Measurements from ENCODE around the gene IFNA1.

The IFNA1 gene

GRCh38 chr9:21479152-21479702 lies 39.0 kb downstream of the IFNA1 start:
- ChIA-PET POLR2A (no interaction called here), CTCF (no interaction called here)
- DNase-seq (ENCODE audit: extremely low spot score) = no peak
- TF ChIP-seq CTBP1 (IDR thresholded peaks at IDR 0.05; ENCODE audit: borderline replicate concordance) (no peak), HDGF (IDR thresholded peaks at IDR 0.05; ENCODE audit: borderline replicate concordance) (no peak), FOXK2 (IDR thresholded peaks at IDR 0.05) (no peak), ZNF384 (IDR thresholded peaks at IDR 0.05) (no peak), SP1 (IDR thresholded peaks at IDR 0.05) (no peak), L3MBTL2 (conservative IDR thresholded peaks at IDR 0.05) (no peak), NFRKB (IDR thresholded peaks at IDR 0.05) (no peak), TARDBP (IDR thresholded peaks at IDR 0.05) (no peak), LEF1 (IDR thresholded peaks at IDR 0.05; ENCODE audit: borderline replicate concordance) (no peak), FOXM1 (IDR thresholded peaks at IDR 0.05; ENCODE audit: borderline replicate concordance) (no peak), SUZ12 (IDR thresholded peaks at IDR 0.05) (no peak), ARNT (IDR thresholded peaks at IDR 0.05) (no peak), BHLHE40 (IDR thresholded peaks at IDR 0.05; ENCODE audit: borderline replicate concordance) (no peak), ELF4 (IDR thresholded peaks at IDR 0.05) (no peak)

DNA sequence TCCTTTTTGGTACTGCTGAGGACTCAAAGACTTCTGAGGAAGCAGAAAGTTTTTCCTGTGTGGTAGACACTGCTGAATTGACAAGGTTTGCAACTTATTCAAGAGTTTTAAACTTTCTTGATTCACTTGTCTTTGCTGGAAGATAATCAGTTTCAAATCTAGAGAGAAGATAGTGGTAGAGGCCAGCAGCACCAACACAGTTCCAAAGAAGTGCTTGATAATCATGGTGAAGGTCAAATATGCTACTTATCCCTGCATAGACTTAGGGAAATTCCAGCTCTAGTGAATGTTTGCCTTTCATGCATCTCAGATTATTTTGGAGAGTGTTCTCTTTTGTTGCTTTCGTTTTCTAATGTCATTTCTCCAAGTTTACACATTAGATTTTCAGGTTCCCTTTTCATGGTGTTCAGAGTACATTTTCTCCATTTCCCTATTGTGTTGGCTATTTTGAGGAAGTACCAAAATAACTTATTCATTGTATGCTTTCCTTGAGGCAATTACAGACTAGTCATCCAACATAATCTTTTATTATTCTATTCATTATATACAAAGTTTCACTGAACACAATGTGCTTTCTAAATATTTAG lies 41.3 kb downstream of the IFNA1 start:
- no peak for DNase-seq (ENCODE audit: extremely low spot score)
- no peak for TF ChIP-seq ARNT (IDR thresholded peaks at IDR 0.05)
- TF ChIP-seq BHLHE40 (IDR thresholded peaks at IDR 0.05; ENCODE audit: borderline replicate concordance) = no peak
- TF ChIP-seq CTBP1 (IDR thresholded peaks at IDR 0.05; ENCODE audit: borderline replicate concordance) = no peak
- no peak for TF ChIP-seq NFRKB (IDR thresholded peaks at IDR 0.05)
- no peak for TF ChIP-seq ZNF384 (IDR thresholded peaks at IDR 0.05)
- no peak for TF ChIP-seq L3MBTL2 (conservative IDR thresholded peaks at IDR 0.05)
- TF ChIP-seq, protein P1, sequence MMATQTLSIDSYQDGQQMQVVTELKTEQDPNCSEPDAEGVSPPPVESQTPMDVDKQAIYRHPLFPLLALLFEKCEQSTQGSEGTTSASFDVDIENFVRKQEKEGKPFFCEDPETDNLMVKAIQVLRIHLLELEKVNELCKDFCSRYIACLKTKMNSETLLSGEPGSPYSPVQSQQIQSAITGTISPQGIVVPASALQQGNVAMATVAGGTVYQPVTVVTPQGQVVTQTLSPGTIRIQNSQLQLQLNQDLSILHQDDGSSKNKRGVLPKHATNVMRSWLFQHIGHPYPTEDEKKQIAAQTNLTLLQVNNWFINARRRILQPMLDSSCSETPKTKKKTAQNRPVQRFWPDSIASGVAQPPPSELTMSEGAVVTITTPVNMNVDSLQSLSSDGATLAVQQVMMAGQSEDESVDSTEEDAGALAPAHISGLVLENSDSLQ (IDR thresholded peaks at IDR 0.05) = no peak
- TF ChIP-seq SUZ12 (IDR thresholded peaks at IDR 0.05) = no peak
- TF ChIP-seq LEF1 (IDR thresholded peaks at IDR 0.05; ENCODE audit: borderline replicate concordance) = no peak
- TF ChIP-seq HDGF (IDR thresholded peaks at IDR 0.05; ENCODE audit: borderline replicate concordance) = no peak
- TF ChIP-seq FOXM1 (IDR thresholded peaks at IDR 0.05; ENCODE audit: borderline replicate concordance) = no peak
- TF ChIP-seq TARDBP (IDR thresholded peaks at IDR 0.05) = no peak
- no peak for TF ChIP-seq SP1 (IDR thresholded peaks at IDR 0.05)
- TF ChIP-seq FOXA1 (IDR thresholded peaks at IDR 0.05) = no peak
- no peak for TF ChIP-seq FOXK2 (IDR thresholded peaks at IDR 0.05)
- TF ChIP-seq ELF4 (IDR thresholded peaks at IDR 0.05) = no peak
- ChIA-PET CTCF (no interaction called here), POLR2A (no interaction called here)

DNA sequence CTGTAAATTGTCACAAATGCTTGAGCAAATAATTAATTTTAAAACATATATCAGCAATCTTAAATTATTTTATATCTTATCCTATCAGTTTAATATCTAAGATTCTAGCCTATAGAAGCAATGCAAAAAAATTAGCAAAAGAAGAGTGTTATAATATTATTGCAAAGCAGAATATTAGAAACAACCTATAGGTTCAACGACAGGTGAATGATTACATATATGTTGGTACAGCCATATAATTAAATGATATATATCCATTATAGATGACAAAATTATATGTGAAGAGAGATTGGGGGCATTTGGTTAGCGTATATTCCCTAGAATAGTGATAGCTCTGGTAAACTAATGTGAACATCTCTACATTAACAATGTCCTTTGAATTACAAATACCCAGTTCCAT lies 42.0 kb downstream of the IFNA1 start, which contains the start of gene IFNE:
TSS of gene IFNE (minus strand) at position 101 of the 400 bp plus-strand sequence. CDS start 619 bp downstream, outside the sequence.
- CTCF ChIA-PET = no interaction called here
- POLR2A ChIA-PET = no interaction called here
- no peak for DNase-seq (ENCODE audit: extremely low spot score)
- TF ChIP-seq ELF4 (IDR thresholded peaks at IDR 0.05) (no peak), CTBP1 (IDR thresholded peaks at IDR 0.05; ENCODE audit: borderline replicate concordance) (no peak), SP1 (IDR thresholded peaks at IDR 0.05) (no peak), FOXK2 (IDR thresholded peaks at IDR 0.05) (no peak), ZNF384 (IDR thresholded peaks at IDR 0.05) (no peak)
- TF ChIP-seq, protein P1 (IDR thresholded peaks at IDR 0.05) = no peak

Measured in HEK293T (cell line).